ENCODE results near the gene SRRM4. TPM values are rescaled to one million over a fixed set of nuclear protein-coding genes. Genes with fewer than 3 reads are reported as not detected.

Gene SRRM4
- total RNA-seq, 4 donors from 2014 or later, result 0.04 to 0.05 TPM; not detected in 2

DNA sequence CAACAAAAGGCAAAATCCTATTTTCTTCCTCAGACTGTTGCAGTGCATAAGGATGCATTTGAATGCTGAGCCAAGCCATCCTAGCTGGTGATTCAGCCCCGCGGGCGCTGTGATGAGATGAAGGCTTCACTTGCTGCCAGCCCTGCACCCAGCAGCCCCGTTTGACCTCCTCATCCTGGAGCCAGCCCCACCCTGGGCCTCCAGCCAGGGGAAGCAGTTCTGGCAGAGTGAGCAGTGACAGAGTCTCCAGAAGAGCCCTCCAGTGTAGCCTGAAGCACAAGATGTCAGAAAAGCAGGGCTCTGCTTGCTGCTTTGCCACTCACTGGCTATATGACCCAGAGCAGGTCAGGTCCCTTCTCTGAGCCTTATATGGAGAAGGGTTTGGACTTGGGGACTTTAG lies 101.2 kb downstream of the SRRM4 start:
- Histone ChIP-seq H3K4me1 (no peaks in the 10 kb centered on the region), H3K4me3 (no peak overlapping the region), H3K27ac (no peak overlapping the region), H3K36me3 (no peaks in the 10 kb centered on the region), H3K27me3 (peaks cover 0 to 7% (median 0%) of the 10 kb centered on the region in 3 donors), H3K9me3 (no peaks in the 10 kb centered on the region)
- DNase-seq (no peak), ATAC-seq (no peak)
- in situ Hi-C loops (cut with MboI; ENCODE audit: low sequenced_read_pairs in 4 of 4) (no loop called here), intact Hi-C loops (cut with DNase I; ENCODE audit: low total_unique reads) (no loop called here)
- TF ChIP-seq, protein P1, sequence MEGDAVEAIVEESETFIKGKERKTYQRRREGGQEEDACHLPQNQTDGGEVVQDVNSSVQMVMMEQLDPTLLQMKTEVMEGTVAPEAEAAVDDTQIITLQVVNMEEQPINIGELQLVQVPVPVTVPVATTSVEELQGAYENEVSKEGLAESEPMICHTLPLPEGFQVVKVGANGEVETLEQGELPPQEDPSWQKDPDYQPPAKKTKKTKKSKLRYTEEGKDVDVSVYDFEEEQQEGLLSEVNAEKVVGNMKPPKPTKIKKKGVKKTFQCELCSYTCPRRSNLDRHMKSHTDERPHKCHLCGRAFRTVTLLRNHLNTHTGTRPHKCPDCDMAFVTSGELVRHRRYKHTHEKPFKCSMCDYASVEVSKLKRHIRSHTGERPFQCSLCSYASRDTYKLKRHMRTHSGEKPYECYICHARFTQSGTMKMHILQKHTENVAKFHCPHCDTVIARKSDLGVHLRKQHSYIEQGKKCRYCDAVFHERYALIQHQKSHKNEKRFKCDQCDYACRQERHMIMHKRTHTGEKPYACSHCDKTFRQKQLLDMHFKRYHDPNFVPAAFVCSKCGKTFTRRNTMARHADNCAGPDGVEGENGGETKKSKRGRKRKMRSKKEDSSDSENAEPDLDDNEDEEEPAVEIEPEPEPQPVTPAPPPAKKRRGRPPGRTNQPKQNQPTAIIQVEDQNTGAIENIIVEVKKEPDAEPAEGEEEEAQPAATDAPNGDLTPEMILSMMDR (IDR thresholded peaks at IDR 0.05 in 4 of 5, conservative IDR thresholded peaks at IDR 0.05 in 1 of 5), result no peak
- no peak for TF ChIP-seq POLR2A (IDR thresholded peaks at IDR 0.05)

DNA sequence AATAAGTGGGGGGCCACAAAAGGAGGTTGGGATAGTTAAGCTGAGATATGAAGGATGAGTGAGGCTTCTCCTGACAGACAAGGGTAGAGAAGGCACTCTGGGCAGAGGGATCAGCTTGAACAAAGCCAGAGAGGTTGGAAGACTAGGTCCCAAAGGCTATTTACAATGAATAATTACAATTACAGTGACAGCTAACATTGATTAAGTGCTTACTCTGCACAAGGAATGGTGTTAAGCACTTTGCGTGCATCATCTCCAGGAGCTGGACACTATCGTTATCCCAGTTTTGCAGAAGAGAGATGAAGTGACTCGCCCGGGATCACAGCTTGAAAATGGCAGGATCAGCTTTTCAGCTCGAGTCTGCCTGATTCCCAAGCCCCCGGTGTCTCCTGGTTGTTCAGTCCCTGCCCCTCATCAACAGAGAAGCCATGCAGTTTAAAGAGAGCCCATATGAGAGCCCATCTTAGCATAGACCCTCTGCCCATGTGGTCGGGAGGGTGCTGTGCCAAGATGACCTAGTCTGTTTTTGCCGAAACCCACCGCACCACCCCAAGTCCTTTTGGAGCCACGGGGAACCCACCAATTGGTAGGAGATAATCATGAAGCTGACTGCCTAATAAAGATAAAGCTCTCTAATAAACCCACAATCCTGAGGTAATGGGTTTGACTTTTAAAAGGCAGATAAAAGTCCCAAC lies 107.5 kb downstream of the SRRM4 start:
- H3K27me3 ChIP-seq, result peaks cover 0 to 17% (median 5%) of the 10 kb centered on the region in 3 donors
- H3K9me3 ChIP-seq, result no peaks in the 10 kb centered on the region
- no peak overlapping the region for H3K27ac ChIP-seq
- in situ Hi-C loops (cut with MboI; ENCODE audit: low sequenced_read_pairs in 4 of 4) (no loop called here), intact Hi-C loops (cut with DNase I; ENCODE audit: low total_unique reads) (no loop called here)
- TF ChIP-seq, protein P1 (IDR thresholded peaks at IDR 0.05 in 4 of 5, conservative IDR thresholded peaks at IDR 0.05 in 1 of 5), result no peak
- no peaks in the 10 kb centered on the region for H3K4me1 ChIP-seq
- no peak for DNase-seq
- ATAC-seq, result no peak
- no peaks in the 10 kb centered on the region for H3K36me3 ChIP-seq
- no peak overlapping the region for H3K4me3 ChIP-seq

DNA sequence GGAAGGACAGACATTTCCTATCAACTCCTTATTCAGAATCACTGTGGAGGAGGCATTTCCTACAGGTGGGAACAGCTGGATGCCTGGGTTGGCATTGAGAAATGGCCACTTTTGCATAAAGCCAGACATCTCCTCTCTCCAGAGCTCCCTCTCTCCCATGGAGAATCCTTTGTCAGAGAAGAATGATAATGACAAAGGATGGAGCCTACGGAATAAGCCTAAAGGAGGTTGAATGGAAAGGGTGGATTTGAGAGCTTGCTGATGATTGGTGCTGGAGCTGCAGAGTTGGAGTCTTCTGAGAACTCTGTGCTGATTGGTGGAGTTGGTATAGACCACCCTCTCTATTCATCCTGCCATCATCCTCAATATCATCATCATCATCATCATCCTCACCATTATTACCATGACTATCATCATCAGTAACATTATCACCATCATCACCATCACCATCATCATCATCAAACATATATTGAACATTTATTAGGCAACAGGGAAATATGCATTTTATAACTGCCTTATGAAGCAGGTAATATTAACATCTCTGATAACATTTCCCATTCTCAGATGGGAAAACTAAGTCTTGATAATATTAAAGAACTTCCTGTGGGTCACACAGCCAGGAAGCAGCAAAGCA lies 108.2 kb downstream of the SRRM4 start:
- Histone ChIP-seq H3K9me3 (no peaks in the 10 kb centered on the region), H3K4me3 (no peak overlapping the region), H3K27me3 (peaks cover 0 to 17% (median 5%) of the 10 kb centered on the region in 3 donors), H3K27ac (no peak overlapping the region), H3K4me1 (no peaks in the 10 kb centered on the region), H3K36me3 (no peaks in the 10 kb centered on the region)
- intact Hi-C loops (cut with DNase I; ENCODE audit: low total_unique reads) (no loop called here), in situ Hi-C loops (cut with MboI; ENCODE audit: low sequenced_read_pairs in 4 of 4) (no loop called here)
- TF ChIP-seq, protein P1 (IDR thresholded peaks at IDR 0.05 in 4 of 5, conservative IDR thresholded peaks at IDR 0.05 in 1 of 5), result no peak
- no peak for TF ChIP-seq POLR2A (IDR thresholded peaks at IDR 0.05)
- no peak for ATAC-seq
- no peak for DNase-seq

DNA sequence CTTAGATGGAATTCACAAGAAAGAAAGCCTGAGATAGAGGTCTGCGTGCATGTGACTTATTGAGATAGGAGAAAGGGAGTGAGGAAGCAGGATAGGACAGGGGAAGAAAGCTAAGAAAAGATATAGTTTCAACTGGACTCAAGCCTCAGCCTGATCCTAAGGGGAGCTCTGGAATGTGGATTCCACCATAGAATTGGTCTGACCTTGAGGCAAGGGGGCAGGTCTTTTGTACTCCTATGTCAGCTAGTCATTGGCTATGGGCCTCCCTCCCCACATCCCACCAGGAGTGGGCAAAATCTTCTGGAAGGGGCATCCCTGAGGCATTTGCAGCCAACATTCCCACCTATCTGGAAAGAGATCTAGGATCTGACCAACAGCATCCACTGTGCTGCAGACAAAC lies 108.9 kb downstream of the SRRM4 start:
- intact Hi-C loops (cut with DNase I; ENCODE audit: low total_unique reads), result no loop called here
- no peaks in the 10 kb centered on the region for H3K9me3 ChIP-seq
- DNase-seq (no peak), ATAC-seq (no peak)
- H3K4me1 ChIP-seq, result no peaks in the 10 kb centered on the region
- no peak overlapping the region for H3K4me3 ChIP-seq
- H3K36me3 ChIP-seq, result no peaks in the 10 kb centered on the region
- no peak overlapping the region for H3K27ac ChIP-seq
- peaks cover 0 to 17% (median 5%) of the 10 kb centered on the region in 3 donors for H3K27me3 ChIP-seq
- no peak for TF ChIP-seq POLR2A (IDR thresholded peaks at IDR 0.05)
- TF ChIP-seq, protein P1 (IDR thresholded peaks at IDR 0.05 in 4 of 5, conservative IDR thresholded peaks at IDR 0.05 in 1 of 5), result no peak
- in situ Hi-C loops (cut with MboI; ENCODE audit: low sequenced_read_pairs in 4 of 4), result no loop called here
